Epithelial cell of proximal tubule (primary cell): ENCODE measurements around the gene CYP26C1. TPM values are rescaled to one million over a fixed set of nuclear protein-coding genes. Genes with fewer than 3 reads are reported as not detected.

ENCODE experiments used
- DNase-seq: peaks from one replicate; pipeline ENCODE4 v3.0.0-alpha.2; 2011; ENCODE audit warnings: low read depth
- H3K4me3 ChIP-seq: 2 replicates; pipeline ENCODE4 v1.5.1; 2011; ENCODE audit warnings: low read depth, mild to moderate bottlenecking, low read length
- total RNA-seq: library from RNA; depleted of rRNA; stranded (reverse); fragments of >200 nt; gene quantifications from 2 replicates; pipeline ENCODE4 v1.2.3, GENCODE V29; 2015
- TF ChIP-seq, protein P1 (sequence below): conservative IDR thresholded peaks from 2 replicates; pipeline ENCODE4 v1.5.1; 2012; ENCODE audit warnings: low read depth, mild to moderate bottlenecking, low read length

The CYP26C1 gene
- total RNA-seq, 1 donor from 2014 or later: 0.06 TPM

DNA sequence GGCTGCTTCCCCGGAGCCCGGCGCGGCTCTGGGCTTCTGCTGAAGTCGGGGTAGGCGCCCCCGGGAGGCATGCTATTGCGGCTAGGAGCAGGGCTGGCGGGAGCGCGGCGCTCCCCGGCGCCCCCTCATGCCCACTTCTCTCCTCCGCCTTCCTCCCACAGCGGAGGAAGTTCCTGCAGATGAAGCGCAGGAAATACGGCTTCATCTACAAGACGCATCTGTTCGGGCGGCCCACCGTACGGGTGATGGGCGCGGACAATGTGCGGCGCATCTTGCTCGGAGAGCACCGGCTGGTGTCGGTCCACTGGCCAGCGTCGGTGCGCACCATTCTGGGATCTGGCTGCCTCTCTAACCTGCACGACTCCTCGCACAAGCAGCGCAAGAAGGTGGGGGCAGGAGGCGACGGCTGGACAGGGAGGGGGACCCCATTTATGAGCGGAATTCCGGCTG lies 13.6 kb downstream of the CYP26C1 start:
- no peak for DNase-seq
- no peak overlapping the region for H3K4me3 ChIP-seq
- TF ChIP-seq, protein P1, sequence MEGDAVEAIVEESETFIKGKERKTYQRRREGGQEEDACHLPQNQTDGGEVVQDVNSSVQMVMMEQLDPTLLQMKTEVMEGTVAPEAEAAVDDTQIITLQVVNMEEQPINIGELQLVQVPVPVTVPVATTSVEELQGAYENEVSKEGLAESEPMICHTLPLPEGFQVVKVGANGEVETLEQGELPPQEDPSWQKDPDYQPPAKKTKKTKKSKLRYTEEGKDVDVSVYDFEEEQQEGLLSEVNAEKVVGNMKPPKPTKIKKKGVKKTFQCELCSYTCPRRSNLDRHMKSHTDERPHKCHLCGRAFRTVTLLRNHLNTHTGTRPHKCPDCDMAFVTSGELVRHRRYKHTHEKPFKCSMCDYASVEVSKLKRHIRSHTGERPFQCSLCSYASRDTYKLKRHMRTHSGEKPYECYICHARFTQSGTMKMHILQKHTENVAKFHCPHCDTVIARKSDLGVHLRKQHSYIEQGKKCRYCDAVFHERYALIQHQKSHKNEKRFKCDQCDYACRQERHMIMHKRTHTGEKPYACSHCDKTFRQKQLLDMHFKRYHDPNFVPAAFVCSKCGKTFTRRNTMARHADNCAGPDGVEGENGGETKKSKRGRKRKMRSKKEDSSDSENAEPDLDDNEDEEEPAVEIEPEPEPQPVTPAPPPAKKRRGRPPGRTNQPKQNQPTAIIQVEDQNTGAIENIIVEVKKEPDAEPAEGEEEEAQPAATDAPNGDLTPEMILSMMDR: no peak

DNA sequence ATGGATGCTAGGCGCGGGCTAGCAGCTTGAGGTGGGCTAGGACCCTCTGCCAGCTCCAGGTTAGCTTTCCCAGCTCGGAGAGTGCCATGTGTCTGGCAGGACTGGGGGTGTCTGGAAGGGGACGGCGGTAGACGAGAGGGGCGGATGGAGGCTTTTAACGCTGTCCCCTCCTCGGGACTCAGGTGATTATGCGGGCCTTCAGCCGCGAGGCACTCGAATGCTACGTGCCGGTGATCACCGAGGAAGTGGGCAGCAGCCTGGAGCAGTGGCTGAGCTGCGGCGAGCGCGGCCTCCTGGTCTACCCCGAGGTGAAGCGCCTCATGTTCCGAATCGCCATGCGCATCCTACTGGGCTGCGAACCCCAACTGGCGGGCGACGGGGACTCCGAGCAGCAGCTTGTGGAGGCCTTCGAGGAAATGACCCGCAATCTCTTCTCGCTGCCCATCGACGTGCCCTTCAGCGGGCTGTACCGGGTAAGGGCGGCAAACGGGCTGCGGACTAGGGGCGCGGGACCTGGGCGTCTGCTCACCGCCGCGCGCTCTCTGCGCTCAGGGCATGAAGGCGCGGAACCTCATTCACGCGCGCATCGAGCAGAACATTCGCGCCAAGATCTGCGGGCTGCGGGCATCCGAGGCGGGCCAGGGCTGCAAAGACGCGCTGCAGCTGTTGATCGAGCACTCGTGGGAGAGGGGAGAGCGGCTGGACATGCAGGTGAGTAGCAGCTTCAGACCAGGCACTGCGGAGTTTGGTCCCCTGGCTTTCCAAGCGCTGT lies 14.2 kb downstream of the CYP26C1 start:
- H3K4me3 ChIP-seq: no peak overlapping the region
- TF ChIP-seq, protein P1: no peak
- no peak for DNase-seq

DNA sequence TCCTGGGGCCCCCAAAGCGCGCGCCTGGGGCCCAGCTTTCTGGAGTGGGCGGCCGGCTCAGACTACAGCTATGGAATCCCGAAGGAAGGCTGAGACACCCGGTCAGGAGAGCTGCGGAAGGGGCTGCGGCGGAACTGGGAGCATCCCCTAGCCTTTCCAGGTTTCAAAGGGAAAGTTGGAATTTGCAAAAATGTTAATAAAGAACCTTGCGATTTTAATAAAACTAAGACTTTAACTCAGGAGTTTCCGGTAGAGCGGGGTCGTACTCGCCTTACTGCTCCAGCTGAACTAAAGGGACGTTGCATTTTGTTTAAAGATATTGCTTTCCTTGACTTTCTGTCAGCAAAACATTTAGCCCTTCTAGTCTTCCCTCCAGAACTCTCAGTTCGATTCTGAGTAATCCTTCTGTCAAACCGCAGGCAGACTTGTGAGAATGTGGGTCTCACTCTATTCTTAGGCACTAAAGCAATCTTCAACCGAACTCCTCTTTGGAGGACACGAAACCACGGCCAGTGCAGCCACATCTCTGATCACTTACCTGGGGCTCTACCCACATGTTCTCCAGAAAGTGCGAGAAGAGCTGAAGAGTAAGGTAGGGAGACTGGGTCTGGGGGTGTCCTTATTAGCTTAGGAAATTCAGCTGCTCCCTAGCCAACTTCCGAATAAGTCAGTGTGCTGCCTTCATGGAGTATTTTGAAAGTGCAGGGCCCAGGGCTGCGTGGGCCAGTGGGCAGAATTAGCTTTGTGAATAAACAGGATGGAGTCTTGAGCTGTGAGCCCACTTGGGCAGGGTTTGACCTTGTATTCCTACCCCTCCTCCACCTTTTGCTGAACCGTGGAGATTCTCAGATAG lies 15.0 kb downstream of the CYP26C1 start:
- TF ChIP-seq, protein P1: no peak
- no peak overlapping the region for H3K4me3 ChIP-seq
- no peak for DNase-seq

DNA sequence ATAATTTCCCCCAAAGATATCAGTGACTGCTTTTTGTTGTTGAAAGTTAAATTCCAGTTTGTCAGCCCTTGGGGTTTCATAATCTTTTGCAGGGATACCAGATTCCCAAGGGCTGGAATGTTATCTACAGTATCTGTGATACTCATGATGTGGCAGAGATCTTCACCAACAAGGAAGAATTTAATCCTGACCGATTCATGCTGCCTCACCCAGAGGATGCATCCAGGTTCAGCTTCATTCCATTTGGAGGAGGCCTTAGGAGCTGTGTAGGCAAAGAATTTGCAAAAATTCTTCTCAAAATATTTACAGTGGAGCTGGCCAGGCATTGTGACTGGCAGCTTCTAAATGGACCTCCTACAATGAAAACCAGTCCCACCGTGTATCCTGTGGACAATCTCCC lies 16.3 kb downstream of the CYP26C1 start:
- no peak overlapping the region for H3K4me3 ChIP-seq
- DNase-seq: no peak
- TF ChIP-seq, protein P1: no peak

DNA sequence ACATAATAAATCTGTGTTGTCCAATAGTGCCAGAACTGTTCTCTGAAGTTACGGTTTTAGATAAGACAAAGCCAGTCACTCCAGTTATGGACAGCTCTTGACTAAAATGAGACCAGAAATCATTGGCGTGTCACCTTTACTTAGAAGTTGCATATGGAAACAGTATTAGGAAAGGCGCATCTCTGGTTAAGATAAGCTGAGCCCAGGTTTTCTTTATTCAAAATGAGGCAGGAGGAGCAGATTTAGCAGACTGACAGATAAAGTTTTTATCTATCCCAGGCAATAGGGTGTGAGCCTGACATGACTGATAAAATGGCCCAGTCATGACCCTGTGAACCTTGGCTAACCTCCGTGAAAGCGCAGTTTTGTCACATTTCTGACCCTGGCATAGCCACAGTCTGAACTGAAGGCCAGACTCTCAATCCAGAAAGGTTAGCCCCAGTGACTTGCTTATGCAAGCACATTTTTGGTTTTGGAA lies 17.3 kb downstream of the CYP26C1 start:
- TF ChIP-seq, protein P1: no peak
- no peak overlapping the region for H3K4me3 ChIP-seq
- DNase-seq: no peak

DNA sequence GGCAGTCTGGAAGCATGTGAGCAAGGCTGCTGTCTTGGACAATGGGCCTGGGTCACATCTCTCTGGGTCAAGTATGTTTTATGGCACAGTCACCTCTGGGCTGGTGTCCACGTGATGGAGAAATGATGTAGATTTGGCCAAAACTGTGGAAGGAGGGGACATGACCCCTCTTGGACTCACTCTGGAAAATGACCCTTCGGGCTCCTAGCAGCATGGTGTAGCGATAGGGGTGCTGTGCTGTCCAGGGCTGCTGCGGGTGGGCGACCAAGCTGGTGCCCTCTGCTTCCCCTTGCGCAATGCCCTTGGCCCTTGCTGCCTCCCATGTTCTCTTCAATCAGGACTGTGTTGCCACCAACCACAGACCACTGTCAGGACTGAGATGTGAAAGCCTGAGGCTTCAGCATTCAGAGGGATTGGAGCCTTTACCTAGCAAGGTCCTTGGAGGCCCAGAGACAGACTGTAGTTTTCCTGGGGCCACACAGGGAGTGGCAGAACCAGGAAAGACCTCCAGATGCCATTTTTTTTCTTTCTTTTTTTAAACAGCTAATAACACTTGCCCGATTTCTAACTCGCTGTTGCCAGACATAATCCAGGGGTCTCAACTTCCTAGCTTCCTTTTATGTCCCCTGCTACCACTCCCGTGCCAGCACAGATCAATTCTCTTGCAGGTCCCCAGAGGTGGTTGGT lies 19.2 kb downstream of the CYP26C1 start:
- no peak overlapping the region for H3K4me3 ChIP-seq
- TF ChIP-seq, protein P1: no peak
- DNase-seq: no peak
